Ovary (tissue), 3 donors: ENCODE data around the gene UNC5A.

Source experiments
- CTCF ChIP-seq, 3 donors: fragments of 450-650 bp in 2 of 3; fragments of 200-600 bp in 1 of 3; IDR thresholded peaks; one replicate each; pipeline versions ENCODE4 v1.5.1 to v1.8.0; 2016 to 2022; ENCODE audit warnings: antibody characterized with exemption in 3 of 3, mild to moderate bottlenecking in 1 of 3
- EP300 ChIP-seq: sonication (generic); formaldehyde crosslinking; IDR thresholded peaks from one replicate; pipeline ENCODE4 v1.6.1; 2017; ENCODE audit warnings: antibody characterized with exemption
- POLR2A ChIP-seq: fragments of 450-650 bp; IDR thresholded peaks from one replicate; pipeline ENCODE4 v1.6.1; 2017; ENCODE audit warnings: antibody characterized with exemption, mild to moderate bottlenecking, moderate library complexity
- donor health status: DM: no; HTN: no; CAD: no.

GRCh38 chr5:176878906-176879662, 68.7 kb downstream of the UNC5A start:
- TF ChIP-seq CTCF (IDR thresholded peaks at IDR 0.05), result no peak
- no peak for TF ChIP-seq EP300
- TF ChIP-seq POLR2A, result no peak
